Measurements from ENCODE around the gene TNFRSF18.

The TNFRSF18 gene

GRCh38 chr1:1205769-1206375 lies 520 bp downstream of the TNFRSF18 start:
- Histone ChIP-seq H3K36me3 (ENCODE audit: insufficient read depth, low read length) (no peaks in the 10 kb centered on the region), H3K9me3 (ENCODE audit: insufficient read depth, low read length, severe bottlenecking) (no peaks in the 10 kb centered on the region), H4K20me1 (ENCODE audit: insufficient read depth, low read length) (peaks cover 18% of the 10 kb centered on the region), H3K79me2 (ENCODE audit: insufficient read depth, low read length) (no peaks in the 10 kb centered on the region), H3K9ac (ENCODE audit: low read depth, low read length) (no peak overlapping the region), H3K27ac (ENCODE audit: low read length) (no peak overlapping the region), H3K4me3 (ENCODE audit: low read depth in 1 of 2, low read length in 2 of 2) (no peak overlapping the region), H2AFZ (ENCODE audit: low read depth, low read length) (no peak overlapping the region), H3K27me3 (ENCODE audit: insufficient read depth, low read length, poor library complexity) (peaks cover 4% of the 10 kb centered on the region), H3K4me1 (ENCODE audit: insufficient read depth, low read length) (peaks cover 10% of the 10 kb centered on the region), H3K4me2 (ENCODE audit: insufficient read depth, low read length) (no peak overlapping the region)
- DNase-seq (no peak), ATAC-seq (ENCODE audit: insufficient read depth, low read depth) (no peak)
- TF ChIP-seq CTCF (IDR thresholded peaks at IDR 0.05; ENCODE audit: borderline replicate concordance, extremely low read depth, low read length, poor library complexity, severe bottlenecking) (no peak), EZH2 (IDR thresholded peaks at IDR 0.05; ENCODE audit: borderline replicate concordance, low read depth, low read length, severe bottlenecking) (no peak)

DNA sequence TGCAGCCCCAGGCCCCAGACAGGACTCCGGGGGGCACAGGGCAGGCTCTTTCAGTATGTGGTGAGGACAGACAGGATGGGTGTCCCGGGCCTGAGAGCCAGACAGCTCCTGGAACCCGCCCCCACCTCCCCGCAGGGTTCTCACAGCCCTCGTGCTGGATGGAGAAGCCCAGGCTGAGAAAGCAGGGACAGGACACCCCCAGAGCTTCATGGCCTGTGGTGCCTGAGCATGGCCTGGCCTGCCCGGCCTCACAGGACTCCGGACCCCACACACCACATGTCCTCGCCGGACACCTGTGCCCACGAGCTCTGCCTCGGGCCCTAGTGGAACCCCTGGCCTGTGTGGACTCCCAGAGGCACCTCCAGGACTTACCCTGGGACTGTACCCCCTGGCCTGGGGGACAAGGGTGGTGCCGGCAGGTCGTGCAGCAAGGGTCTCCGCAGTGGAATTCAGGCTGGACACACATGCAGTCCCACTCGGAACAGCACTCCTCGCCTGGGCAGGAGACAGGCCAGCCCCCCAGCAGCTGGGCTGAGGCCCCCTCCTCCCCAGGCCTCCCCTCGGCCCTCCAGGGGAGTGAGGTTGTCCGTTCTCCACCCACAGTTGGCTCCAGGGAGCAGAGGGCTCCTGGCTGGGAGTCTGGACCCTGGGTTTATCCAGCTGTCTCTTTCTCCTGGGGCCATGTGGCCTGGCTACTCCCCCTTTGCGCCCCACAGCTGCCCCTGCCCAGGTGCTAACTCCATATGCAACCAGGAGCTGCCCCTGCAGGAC lies 1.2 kb downstream of the TNFRSF18 start:
- no peaks in the 10 kb centered on the region for H3K36me3 ChIP-seq (ENCODE audit: insufficient read depth, low read length)
- TF ChIP-seq CTCF (IDR thresholded peaks at IDR 0.05; ENCODE audit: borderline replicate concordance, extremely low read depth, low read length, poor library complexity, severe bottlenecking) = no peak
- no peak for TF ChIP-seq EZH2 (IDR thresholded peaks at IDR 0.05; ENCODE audit: borderline replicate concordance, low read depth, low read length, severe bottlenecking)
- H3K79me2 ChIP-seq (ENCODE audit: insufficient read depth, low read length) = no peaks in the 10 kb centered on the region
- no peak overlapping the region for H3K4me3 ChIP-seq (ENCODE audit: low read depth in 1 of 2, low read length in 2 of 2)
- no peak overlapping the region for H2AFZ ChIP-seq (ENCODE audit: low read depth, low read length)
- H3K27me3 ChIP-seq (ENCODE audit: insufficient read depth, low read length, poor library complexity) = peaks cover 4% of the 10 kb centered on the region
- no peak for DNase-seq
- H3K9ac ChIP-seq (ENCODE audit: low read depth, low read length) = no peak overlapping the region
- H3K27ac ChIP-seq (ENCODE audit: low read length) = no peak overlapping the region
- H4K20me1 ChIP-seq (ENCODE audit: insufficient read depth, low read length) = peaks cover 18% of the 10 kb centered on the region
- H3K9me3 ChIP-seq (ENCODE audit: insufficient read depth, low read length, severe bottlenecking) = no peaks in the 10 kb centered on the region
- no peak overlapping the region for H3K4me2 ChIP-seq (ENCODE audit: insufficient read depth, low read length)
- no peak for ATAC-seq (ENCODE audit: insufficient read depth, low read depth)
- H3K4me1 ChIP-seq (ENCODE audit: insufficient read depth, low read length) = peaks cover 10% of the 10 kb centered on the region

DNA sequence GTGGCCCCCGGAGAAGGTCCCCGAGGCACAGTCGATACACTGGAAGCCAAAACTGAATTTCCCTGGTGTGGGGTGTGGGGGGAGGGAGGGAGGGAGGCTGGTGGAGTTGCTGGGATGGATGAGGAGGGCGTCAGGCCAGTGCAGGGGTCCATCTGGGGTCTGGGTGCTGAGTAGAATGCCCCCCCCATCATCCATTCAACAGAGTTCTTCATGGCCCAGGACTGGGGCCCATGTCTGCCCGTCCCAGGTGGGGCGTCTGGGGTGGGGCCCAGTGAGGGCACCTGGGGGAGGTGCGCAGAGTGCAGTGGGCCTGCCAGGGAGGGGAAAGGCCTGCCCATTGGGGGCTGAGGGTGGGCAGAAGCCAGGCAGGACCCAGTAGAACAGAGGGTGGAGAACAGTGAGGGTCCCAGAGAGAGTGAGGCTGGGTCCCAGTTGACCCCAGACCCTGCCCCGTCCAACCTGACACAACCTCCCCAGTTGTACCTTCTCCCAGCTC lies 1.9 kb downstream of the TNFRSF18 start:
- no peaks in the 10 kb centered on the region for H3K9me3 ChIP-seq (ENCODE audit: insufficient read depth, low read length, severe bottlenecking)

More for the DNA sequence above, 1.9 kb downstream of the TNFRSF18 start:
- Histone ChIP-seq H3K4me3 (ENCODE audit: low read depth in 1 of 2, low read length in 2 of 2) (no peak overlapping the region), H2AFZ (ENCODE audit: low read depth, low read length) (no peak overlapping the region), H3K27me3 (ENCODE audit: insufficient read depth, low read length, poor library complexity) (peaks cover 4% of the 10 kb centered on the region), H4K20me1 (ENCODE audit: insufficient read depth, low read length) (peaks cover 18% of the 10 kb centered on the region), H3K9ac (ENCODE audit: low read depth, low read length) (no peak overlapping the region), H3K4me1 (ENCODE audit: insufficient read depth, low read length) (peaks cover 10% of the 10 kb centered on the region), H3K4me2 (ENCODE audit: insufficient read depth, low read length) (no peak overlapping the region), H3K27ac (ENCODE audit: low read length) (no peak overlapping the region), H3K36me3 (ENCODE audit: insufficient read depth, low read length) (no peaks in the 10 kb centered on the region), H3K79me2 (ENCODE audit: insufficient read depth, low read length) (no peaks in the 10 kb centered on the region)
- ATAC-seq (ENCODE audit: insufficient read depth, low read depth) = no peak
- no peak for DNase-seq
- TF ChIP-seq EZH2 (IDR thresholded peaks at IDR 0.05; ENCODE audit: borderline replicate concordance, low read depth, low read length, severe bottlenecking) = no peak
